GM23338 (cell line): ENCODE results near the gene PDE6C.

Source experiments
- CREB1 ChIP-seq: fragments of 250-450 bp; sonication (Bioruptor Pico); IDR thresholded peaks from 2 replicates; pipeline ENCODE4 v1.5.0; 2020; ENCODE audit warnings: low read depth, mild to moderate bottlenecking, moderate library complexity
- CTCF ChIP-seq, 2 experiments: fragments of 200-600 bp in 1 of 2; sonication (generic) in 1 of 2; conservative IDR thresholded peaks; 2 replicates each; pipeline versions ENCODE4 v1.5.1 to v1.6.1; 2016 to 2017; ENCODE audit warnings: antibody characterized with exemption in 2 of 2, low read depth in 2 of 2, mild to moderate bottlenecking in 2 of 2, moderate library complexity in 1 of 2
- ETS1 ChIP-seq: IDR thresholded peaks from 2 replicates; pipeline ENCODE4 v1.6.1; 2016; ENCODE audit warnings: antibody characterized with exemption
- EZH2 ChIP-seq: fragments of 200-600 bp; sonication (generic); IDR thresholded peaks from one replicate; pipeline ENCODE4 v1.8.0; 2017; ENCODE audit warnings: antibody characterized with exemption, mild to moderate bottlenecking, low read depth; ENCODE audit not compliant: unreplicated experiment
- EZH2phosphoT487 ChIP-seq: fragments of 200-600 bp; sonication (generic); IDR thresholded peaks from one replicate; pipeline ENCODE4 v1.8.1; 2018; ENCODE audit warnings: antibody characterized with exemption; ENCODE audit not compliant: unreplicated experiment
- JUNB ChIP-seq: IDR thresholded peaks from one replicate; pipeline ENCODE4 v1.6.1; 2016; ENCODE audit warnings: antibody characterized with exemption; ENCODE audit not compliant: unreplicated experiment
- NANOG ChIP-seq: IDR thresholded peaks from 2 replicates; pipeline ENCODE4 v1.6.1; 2016; ENCODE audit warnings: antibody characterized with exemption, borderline replicate concordance
- POLR2AphosphoS5 ChIP-seq: IDR thresholded peaks from 2 replicates; pipeline ENCODE4 v1.6.1; 2016; ENCODE audit warnings: antibody characterized with exemption, low read depth
- REST ChIP-seq: IDR thresholded peaks from one replicate; pipeline ENCODE4 v1.6.1; 2018; ENCODE audit warnings: antibody characterized with exemption; ENCODE audit not compliant: unreplicated experiment
- ZNF114 ChIP-seq: fragments of 250-450 bp; sonication (Bioruptor Pico); IDR thresholded peaks from 2 replicates; pipeline ENCODE4 v1.5.0; 2020; ENCODE audit warnings: mild to moderate bottlenecking, moderate library complexity
- ZNF331 ChIP-seq: fragments of 250-450 bp; sonication (Bioruptor Pico); IDR thresholded peaks from 2 replicates; pipeline ENCODE4 v1.5.0; 2020; ENCODE audit warnings: low read depth, mild to moderate bottlenecking, moderate library complexity

- no peak for TF ChIP-seq CTCF (conservative IDR thresholded peaks at IDR 0.05; ENCODE audit: low read depth in 2 of 2)
- no peak for TF ChIP-seq ZNF331
- no peak for TF ChIP-seq CREB1
- no peak for TF ChIP-seq POLR2AphosphoS5
- no peak for TF ChIP-seq REST
- TF ChIP-seq EZH2 = no peak
- no peak for TF ChIP-seq ZNF114 (CRISPR knock-in tag)
- TF ChIP-seq JUNB = no peak
- no peak for TF ChIP-seq NANOG
- no peak for TF ChIP-seq EZH2phosphoT487
- no peak for TF ChIP-seq ETS1
Measured at GRCh38 chr10:93579089-93579488, 33.2 kb upstream of the PDE6C start.
